Activated T-cell treated with anti-CD3 and anti-CD28 coated beads, Interleukin-2, amount 50 U/mL, for 72 hours (primary cell): ENCODE results near the gene ACO2. TPM values are rescaled to one million over a fixed set of nuclear protein-coding genes. Genes with fewer than 3 reads are reported as not detected.
"Not testable (repeated sequence)": the region's sequence is repeated elsewhere in the genome, so short reads cannot be mapped to it uniquely, and the experiment has no call there.

Experiments
- ATAC-seq, 2 donors: fragments of 150-1000 bp; cut with Tn5 transposase; replicated peaks in 1 of 2; 2 replicates each; pipeline ENCODE4 v1.10.0; 2021; ENCODE audit warnings: moderate library complexity in 2 of 2, mild to moderate bottlenecking in 1 of 2
- DNase-seq, 2 donors: peaks; one replicate each; pipeline ENCODE4 v3.0.0; 2021 to 2022; ENCODE audit warnings: mixed read lengths in 1 of 2
- H3K27ac Mint-ChIP-seq: one replicate; pipeline ENCODE4 v1.8.0; 2022; ENCODE audit warnings: mild to moderate bottlenecking, moderate library complexity, mixed read lengths
- H3K27me3 Mint-ChIP-seq: one replicate; pipeline ENCODE4 v1.8.0; 2022; ENCODE audit warnings: low read depth, mixed read lengths
- H3K36me3 Mint-ChIP-seq, 2 donors: one replicate each; pipeline ENCODE4 v1.8.0; 2022; ENCODE audit warnings: mixed read lengths in 2 of 2, mild to moderate bottlenecking in 1 of 2; ENCODE audit not compliant: insufficient read depth in 2 of 2
- H3K4me1 Mint-ChIP-seq: one replicate; pipeline ENCODE4 v1.8.0; 2022; ENCODE audit warnings: low read depth, mixed read lengths
- H3K4me3 Mint-ChIP-seq, 2 donors: one replicate each; pipeline ENCODE4 v1.8.0; 2022; ENCODE audit warnings: mild to moderate bottlenecking in 2 of 2, mixed read lengths in 2 of 2, moderate library complexity in 2 of 2
- H3K9me3 Mint-ChIP-seq, 2 donors: one replicate each; pipeline ENCODE4 v1.8.0; 2022; ENCODE audit warnings: mixed read lengths in 2 of 2
- total RNA-seq, 2 donors: library from RNA; stranded (reverse); gene quantifications; one replicate each; pipeline ENCODE4 v1.2.3, GENCODE V29; 2022

The ACO2 gene
- total RNA-seq, 2 donors from 2014 or later, result 73.3 to 74.9 TPM

DNA sequence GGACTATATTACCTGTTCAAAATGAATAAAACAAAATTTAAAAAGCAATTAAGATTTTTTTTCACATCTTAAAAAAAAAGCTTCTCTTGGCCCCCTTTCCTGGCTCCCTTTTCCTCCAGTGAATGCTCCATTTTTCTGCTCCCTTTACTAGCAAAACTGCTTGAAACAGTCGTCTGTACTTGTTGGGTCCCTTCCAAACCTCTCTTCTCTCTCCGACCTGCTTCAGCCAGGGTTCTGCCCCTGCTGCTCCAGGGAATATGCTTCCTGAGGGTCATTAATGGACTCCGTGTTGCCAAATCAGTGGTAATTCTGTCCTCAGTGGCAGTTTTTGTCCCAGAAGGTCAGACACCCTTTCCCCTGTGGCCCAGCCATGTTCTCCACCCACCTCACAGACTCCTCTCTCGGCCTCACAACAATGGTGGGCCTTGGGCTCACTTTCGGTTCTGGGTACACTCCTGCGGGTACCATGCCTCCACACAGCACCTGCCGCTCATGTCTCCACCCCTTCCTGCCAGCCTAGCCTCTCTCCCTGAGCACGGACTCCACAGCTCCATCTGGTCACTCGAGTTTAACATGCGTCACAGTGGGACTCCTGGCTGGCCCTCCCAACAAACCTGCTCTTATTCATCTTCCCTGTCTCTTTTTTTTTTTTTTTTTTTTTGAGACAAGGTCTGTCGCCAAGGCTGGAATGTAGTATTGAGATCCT lies 83.1 kb downstream of the ACO2 start:
- Mint-ChIP-seq H3K4me1 (no peaks in the 10 kb centered on the region), H3K27ac (no peak overlapping the region), H3K9me3 (no peaks in the 10 kb centered on the region), H3K36me3 (no peaks in the 10 kb centered on the region), H3K4me3 (no peak overlapping the region), H3K27me3 (peaks cover 10% of the 10 kb centered on the region)
- ATAC-seq (no peak), DNase-seq (no peak)

DNA sequence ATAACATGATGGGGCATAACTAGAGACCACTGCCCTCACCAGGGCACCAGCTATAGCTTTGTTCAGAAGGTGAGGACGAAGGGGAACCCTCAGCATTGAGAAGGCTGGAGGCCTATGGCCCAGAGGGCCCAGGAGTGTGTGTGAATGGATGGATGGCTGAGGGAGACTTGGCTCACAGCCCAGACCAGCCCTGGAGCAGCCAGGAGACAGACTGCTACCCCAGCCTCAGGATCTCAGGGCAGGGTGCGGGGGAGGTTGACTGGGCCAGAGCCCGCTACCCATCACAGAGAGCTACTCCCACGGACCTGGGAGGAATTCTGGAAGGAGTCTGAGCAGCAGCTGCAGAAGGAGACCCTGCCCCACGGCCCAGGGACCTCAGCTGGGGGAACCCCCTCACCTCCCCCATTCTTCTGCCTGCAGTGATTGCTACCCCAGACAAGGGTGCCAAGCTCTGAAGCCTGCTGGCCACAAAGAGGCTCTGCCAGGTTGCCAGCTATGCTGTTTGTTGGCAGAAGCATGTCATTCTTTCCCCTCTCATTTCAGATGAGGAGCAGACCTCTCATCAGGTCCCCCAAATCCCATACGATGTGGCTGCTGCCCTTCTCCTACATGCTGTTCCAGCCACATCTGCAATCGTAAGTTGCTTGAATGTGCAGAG lies 86.5 kb downstream of the ACO2 start:
- Mint-ChIP-seq H3K9me3 (no peaks in the 10 kb centered on the region), H3K27me3 (peaks cover 20% of the 10 kb centered on the region), H3K27ac (no peak overlapping the region), H3K36me3 (no peaks in the 10 kb centered on the region), H3K4me1 (no peaks in the 10 kb centered on the region), H3K4me3 (no peak overlapping the region)
- no peak for ATAC-seq
- DNase-seq, result no peak

DNA sequence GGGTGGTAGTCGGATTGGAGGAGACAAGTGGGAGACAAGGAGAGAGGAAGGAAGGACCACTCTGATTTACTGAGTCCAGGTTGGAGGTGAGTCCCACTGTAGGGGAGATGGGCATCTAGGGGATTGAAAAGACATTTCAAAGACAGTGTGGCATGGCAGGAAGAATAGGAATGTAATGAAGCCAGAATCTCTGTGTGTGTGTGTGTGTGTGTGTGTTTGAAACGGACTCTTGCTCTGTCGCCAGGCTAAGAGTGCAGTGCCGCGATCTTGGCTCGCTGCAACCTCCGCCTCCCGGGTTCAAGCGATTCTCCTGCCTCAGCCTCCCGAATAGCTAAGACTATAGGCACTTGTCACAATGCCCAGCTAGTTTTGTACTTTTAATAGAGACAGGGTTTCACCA lies 87.6 kb downstream of the ACO2 start:
- Mint-ChIP-seq H3K9me3 (no peaks in the 10 kb centered on the region), H3K27ac (no peak overlapping the region), H3K4me1 (no peaks in the 10 kb centered on the region), H3K27me3 (peaks cover 29% of the 10 kb centered on the region), H3K36me3 (no peaks in the 10 kb centered on the region), H3K4me3 (no peak overlapping the region)
- ATAC-seq (no peak), DNase-seq (no peak)

DNA sequence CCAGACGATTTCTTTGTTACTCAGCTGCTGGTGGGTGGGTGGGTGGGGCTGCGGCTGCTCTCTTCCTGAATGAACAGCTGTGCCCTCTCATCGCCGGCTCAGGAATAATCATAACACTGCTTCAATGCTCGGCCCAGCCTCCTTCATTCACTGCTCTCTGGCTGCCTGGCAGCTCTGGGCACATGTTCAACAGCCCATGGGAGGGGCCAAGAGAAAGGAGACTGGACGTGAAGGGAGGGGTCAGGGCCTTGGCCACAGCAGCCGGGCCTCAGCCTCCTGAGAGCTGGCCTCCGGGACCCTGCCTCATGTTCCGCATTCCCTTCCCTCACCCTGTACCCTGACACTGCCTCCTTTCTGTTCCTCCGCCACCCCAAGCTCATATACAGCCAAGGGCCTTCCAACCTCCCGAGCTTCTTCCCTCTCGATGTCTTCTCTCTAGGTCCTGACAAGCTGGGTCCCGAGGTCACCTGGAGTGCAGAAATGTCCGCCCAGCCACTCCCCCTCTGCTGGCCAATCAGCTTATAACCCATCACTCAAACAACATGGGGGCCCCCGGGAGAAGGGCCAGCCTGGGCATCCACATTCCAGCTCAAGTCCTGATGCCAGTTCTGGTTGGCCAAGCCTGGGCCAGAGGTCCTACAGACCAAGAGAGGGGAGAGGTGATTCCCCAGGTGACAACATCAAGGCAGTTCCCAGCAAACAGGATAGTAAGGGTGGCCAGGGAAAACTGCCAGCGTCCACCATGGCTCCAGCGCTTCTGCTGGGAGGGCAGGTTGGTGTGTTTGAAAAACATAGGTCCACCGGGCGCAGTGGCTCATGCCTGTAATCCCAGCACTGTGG lies 88.7 kb downstream of the ACO2 start:
- Mint-ChIP-seq H3K9me3 (no peaks in the 10 kb centered on the region), H3K27me3 (peaks cover 40% of the 10 kb centered on the region), H3K4me3 (peak overlapping the region in 1 of 2 donors; percentile 34), H3K36me3 (no peaks in the 10 kb centered on the region), H3K27ac (no peak overlapping the region), H3K4me1 (no peaks in the 10 kb centered on the region)
- DNase-seq (peak; percentile 21), ATAC-seq (peak; percentile 78 to 82)

DNA sequence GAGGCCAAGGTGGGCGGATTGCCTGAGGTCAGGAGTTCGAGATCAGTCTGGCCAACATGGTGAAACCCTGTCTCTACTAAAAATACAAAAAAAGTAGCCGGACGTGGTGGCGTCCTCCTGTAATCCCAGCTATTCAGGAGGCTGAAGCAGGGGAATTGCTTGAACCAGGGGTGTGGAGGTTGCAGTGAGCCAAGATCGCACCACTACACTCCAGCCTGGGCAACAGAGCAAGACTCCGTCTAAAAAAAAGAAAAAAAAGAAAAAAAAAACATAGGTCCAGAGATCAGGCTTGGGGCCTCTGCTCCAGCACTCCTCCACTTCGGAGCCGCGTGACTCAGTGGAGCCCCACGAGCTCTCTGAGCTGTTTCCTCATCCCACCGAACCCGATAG lies 89.3 kb downstream of the ACO2 start:
- H3K27ac Mint-ChIP-seq, H3K36me3 Mint-ChIP-seq, H3K4me3 Mint-ChIP-seq, DNase-seq, H3K9me3 Mint-ChIP-seq, ATAC-seq, H3K4me1 Mint-ChIP-seq: not testable (repeated sequence)
- H3K27me3 Mint-ChIP-seq, result peaks cover 43% of the 10 kb centered on the region

DNA sequence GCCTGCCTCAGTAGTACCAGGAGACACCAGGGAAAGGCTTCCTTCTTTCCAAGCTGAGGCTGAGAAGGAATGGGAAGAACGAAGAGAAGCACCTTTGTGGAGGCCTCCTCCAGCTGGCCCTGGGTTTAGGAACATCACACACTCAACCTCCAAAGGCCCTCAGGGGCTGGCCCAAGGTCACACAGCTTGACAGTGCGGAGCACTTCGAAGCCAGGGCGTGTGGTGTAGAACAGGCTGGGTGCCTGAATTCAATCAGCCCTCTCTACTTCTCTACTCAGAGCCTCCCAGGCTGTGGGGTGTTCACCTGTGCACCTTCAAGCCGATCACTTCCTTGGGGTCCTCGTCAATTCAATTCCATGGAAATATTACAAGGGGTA lies 91.2 kb downstream of the ACO2 start:
- Mint-ChIP-seq H3K27me3 (peaks cover 43% of the 10 kb centered on the region), H3K36me3 (no peaks in the 10 kb centered on the region), H3K9me3 (no peaks in the 10 kb centered on the region), H3K27ac (no peak overlapping the region), H3K4me3 (no peak overlapping the region), H3K4me1 (peaks cover 2% of the 10 kb centered on the region)
- DNase-seq (no peak), ATAC-seq (no peak)

DNA sequence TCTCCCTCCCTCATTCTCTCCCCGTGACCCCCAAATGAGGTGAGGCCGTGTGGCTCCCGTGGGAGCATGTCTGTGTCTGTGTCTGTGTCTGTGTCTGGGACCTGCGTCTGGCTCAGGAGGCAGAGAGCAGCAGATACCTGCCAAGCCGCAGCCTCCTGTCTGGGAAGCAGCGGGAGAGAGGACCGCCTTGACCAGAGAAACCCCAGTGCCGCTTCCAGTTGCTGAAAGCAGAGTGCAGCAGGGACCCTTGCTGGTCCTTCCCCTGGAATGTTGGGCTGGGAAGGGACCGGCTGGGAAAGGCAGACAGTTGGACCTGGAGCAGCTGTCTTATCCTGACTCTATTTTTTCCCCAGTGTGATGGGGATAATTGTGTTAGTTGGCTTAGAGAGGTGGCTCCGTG lies 92.4 kb downstream of the ACO2 start:
- Mint-ChIP-seq H3K27me3 (peaks cover 39% of the 10 kb centered on the region), H3K27ac (no peak overlapping the region), H3K4me1 (peaks cover 10% of the 10 kb centered on the region), H3K4me3 (no peak overlapping the region), H3K36me3 (no peaks in the 10 kb centered on the region), H3K9me3 (no peaks in the 10 kb centered on the region)
- ATAC-seq (no peak), DNase-seq (no peak)

DNA sequence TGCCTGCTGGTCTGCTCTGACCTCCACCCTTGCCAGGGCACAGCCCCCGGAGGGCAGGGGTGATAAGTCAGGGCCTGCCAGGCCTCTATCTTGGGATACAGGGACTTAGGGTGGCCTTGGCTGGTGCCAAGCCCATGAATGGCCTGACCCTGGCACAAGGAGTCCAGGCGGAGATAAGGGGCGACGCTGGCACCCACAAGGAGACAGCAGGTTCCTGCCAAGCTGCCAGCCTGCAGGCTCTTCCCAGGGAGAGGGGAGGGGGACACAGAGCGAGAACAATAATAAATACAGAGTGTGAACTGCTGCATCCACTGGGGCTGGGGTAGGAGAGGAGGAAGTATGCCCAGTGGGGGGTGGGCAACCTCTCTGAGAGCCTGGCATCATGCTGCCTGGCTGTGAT lies 92.9 kb downstream of the ACO2 start:
- H3K4me3 Mint-ChIP-seq, result no peak overlapping the region
- no peak overlapping the region for H3K27ac Mint-ChIP-seq
- peaks cover 34% of the 10 kb centered on the region for H3K27me3 Mint-ChIP-seq
- no peak for ATAC-seq
- H3K4me1 Mint-ChIP-seq, result peaks cover 10% of the 10 kb centered on the region
- no peak for DNase-seq
- H3K9me3 Mint-ChIP-seq, result no peaks in the 10 kb centered on the region
- no peaks in the 10 kb centered on the region for H3K36me3 Mint-ChIP-seq

DNA sequence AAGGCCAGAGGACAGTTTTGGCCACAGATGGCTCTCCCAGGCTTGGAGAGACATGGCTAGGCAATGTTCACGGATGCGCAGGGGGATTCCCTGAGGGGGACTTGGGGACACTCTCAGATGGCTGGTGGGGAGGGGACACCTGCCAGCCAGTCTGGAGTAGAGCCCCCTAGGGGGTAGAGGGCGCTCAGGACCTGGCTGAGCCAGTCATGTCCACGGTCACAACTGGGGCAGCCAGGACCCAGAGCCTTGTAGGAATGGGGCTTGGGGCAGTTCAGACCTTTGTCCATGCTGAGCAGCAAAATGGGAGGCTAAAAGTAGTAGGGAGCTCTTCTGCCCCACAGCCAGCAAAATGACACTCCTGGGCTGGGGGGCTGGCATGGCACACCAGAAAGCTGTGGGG lies 93.5 kb downstream of the ACO2 start:
- Mint-ChIP-seq H3K36me3 (no peaks in the 10 kb centered on the region), H3K9me3 (no peaks in the 10 kb centered on the region), H3K27me3 (peaks cover 33% of the 10 kb centered on the region), H3K4me1 (peaks cover 10% of the 10 kb centered on the region), H3K27ac (no peak overlapping the region), H3K4me3 (no peak overlapping the region)
- no peak for DNase-seq
- no peak for ATAC-seq

DNA sequence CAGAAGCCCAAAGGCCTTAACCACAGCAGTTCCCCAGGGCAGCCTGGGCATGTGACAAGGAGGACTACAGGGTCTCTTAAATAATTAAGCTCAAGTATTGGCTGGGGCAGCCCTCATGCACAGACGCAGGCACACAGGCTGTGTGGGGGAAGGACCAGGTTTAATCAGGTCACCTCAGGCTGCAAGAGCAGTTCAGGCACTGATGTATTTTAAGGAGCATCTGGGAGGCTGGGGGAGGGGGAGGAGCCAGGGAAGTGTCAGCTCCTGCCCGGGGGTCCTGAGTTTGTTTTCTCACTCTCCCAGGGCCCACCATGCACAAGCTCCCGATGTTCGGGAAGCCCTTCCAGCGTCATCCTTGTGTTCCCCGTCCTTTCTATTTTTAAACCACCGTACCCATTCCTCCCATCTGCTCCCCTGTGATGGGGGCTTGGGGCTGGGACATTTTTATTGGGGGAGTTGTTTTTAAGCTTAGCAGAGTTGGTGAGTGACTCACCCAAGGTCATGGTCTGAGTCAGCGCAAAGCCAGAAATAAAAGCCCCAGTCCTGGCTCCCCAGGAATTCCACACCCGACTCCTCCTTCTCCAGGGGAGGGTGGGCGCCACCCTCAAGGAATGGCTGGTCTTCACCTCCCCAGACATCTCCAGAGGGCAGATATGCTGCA lies 94.3 kb downstream of the ACO2 start:
- DNase-seq, result no peak
- Mint-ChIP-seq H3K4me3 (no peak overlapping the region), H3K4me1 (peaks cover 10% of the 10 kb centered on the region)

DNA sequence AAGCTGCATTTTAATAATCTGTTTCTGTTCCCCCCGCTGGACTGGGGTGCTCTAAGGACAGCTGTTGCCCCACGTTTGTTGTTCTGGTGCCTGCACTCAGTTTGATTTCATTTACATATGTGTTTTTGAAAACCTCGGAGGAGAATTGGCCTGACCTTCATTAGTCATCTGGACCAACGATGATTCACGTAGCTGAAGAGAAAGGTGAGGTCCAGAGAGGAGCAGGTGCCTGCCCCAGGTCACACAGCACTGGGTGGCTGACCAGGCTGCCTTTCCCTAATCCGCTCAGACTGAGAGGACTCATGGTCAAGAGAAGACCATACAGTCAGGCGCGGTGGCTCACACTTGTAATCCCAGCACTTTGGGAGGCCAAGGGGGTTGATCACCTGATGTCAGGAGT lies 95.6 kb downstream of the ACO2 start:
- H3K9me3 Mint-ChIP-seq, result no peaks in the 10 kb centered on the region
- DNase-seq (no peak), ATAC-seq (no peak)
- H3K4me1 Mint-ChIP-seq, result peaks cover 10% of the 10 kb centered on the region
- peaks cover 32% of the 10 kb centered on the region for H3K27me3 Mint-ChIP-seq
- no peak overlapping the region for H3K27ac Mint-ChIP-seq
- H3K36me3 Mint-ChIP-seq, result no peaks in the 10 kb centered on the region
- no peak overlapping the region for H3K4me3 Mint-ChIP-seq

More for the DNA sequence above, 94.3 kb downstream of the ACO2 start:
- no peak for ATAC-seq
- H3K27me3 Mint-ChIP-seq, result peaks cover 33% of the 10 kb centered on the region
- H3K27ac Mint-ChIP-seq, result no peak overlapping the region
- no peaks in the 10 kb centered on the region for H3K36me3 Mint-ChIP-seq
- no peaks in the 10 kb centered on the region for H3K9me3 Mint-ChIP-seq

DNA sequence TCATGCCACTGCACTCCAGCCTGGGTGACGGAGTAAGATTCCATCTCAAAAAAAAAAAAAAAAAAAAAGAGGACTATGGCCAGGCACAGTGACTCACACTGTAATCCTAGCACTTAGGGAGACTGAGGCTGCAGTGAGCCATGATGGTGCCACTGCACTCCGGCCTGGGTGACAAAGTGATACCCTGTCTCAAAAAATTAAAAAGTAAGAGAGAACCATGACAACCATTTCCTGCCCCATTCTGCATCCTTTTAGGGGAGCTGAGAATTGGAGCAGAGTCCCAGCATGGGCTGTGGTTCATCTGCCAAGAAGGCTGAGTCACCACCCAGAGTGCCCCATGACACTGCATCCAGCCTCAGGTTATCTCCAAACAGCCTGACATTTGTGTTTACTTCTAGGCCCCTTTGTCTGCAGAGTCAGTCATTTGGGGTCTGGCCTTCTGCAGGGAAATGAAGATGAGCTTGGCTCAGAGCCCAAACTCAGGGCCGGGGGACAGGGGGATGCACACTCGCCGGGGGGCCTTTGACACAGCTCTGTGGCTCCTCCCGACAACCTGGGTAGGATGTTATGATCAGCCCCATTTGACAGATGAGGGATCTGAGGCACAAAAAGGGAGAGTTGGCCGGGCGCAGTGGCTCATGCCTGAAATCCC lies 96.6 kb downstream of the ACO2 start:
- Mint-ChIP-seq H3K27me3 (peaks cover 22% of the 10 kb centered on the region), H3K4me1 (peaks cover 10% of the 10 kb centered on the region), H3K27ac (no peak overlapping the region), H3K9me3 (no peaks in the 10 kb centered on the region), H3K4me3 (no peak overlapping the region), H3K36me3 (no peaks in the 10 kb centered on the region)
- peak; percentile 49 to 59 for DNase-seq
- ATAC-seq, result peak; percentile 92 to 93

DNA sequence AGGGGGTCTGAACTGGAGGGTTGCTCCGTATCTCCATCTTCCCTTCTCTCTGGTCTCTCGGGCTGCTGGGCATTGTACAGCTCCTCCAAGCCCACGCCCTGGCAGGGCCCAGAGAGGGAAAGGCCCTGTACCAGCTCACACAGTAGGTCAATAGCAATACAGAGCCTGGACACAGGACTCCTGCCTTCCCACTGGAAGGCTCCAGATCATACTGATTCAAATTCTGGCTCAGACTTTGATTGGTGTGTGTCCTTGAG lies 98.5 kb downstream of the ACO2 start:
- no peak for DNase-seq

More for the DNA sequence above, 98.5 kb downstream of the ACO2 start:
- no peaks in the 10 kb centered on the region for H3K9me3 Mint-ChIP-seq
- H3K27me3 Mint-ChIP-seq, result peaks cover 5% of the 10 kb centered on the region
- no peak for ATAC-seq
- no peak overlapping the region for H3K4me3 Mint-ChIP-seq
- peaks cover 10% of the 10 kb centered on the region for H3K4me1 Mint-ChIP-seq
- no peaks in the 10 kb centered on the region for H3K36me3 Mint-ChIP-seq
- no peak overlapping the region for H3K27ac Mint-ChIP-seq
